Astrocyte of the cerebellum (primary cell): Measurements from ENCODE around the gene SLC13A1.

ENCODE experiments used
- DNase-seq: peaks from one replicate; pipeline ENCODE4 v3.0.0-alpha.2; 2011; ENCODE audit warnings: low read depth
- H3K4me3 ChIP-seq: 2 replicates; pipeline ENCODE4 v1.5.1; 2011; ENCODE audit warnings: mild to moderate bottlenecking, low read depth, low read length, moderate library complexity
- in situ Hi-C: cut with HindIII; loops from 2 replicates; pipeline ENCODE4 v1.10.0; 2017; ENCODE audit warnings: low sequenced_read_pairs
- TF ChIP-seq, protein P1 (sequence below): IDR thresholded peaks from 2 replicates; pipeline ENCODE4 v1.5.1; 2012; ENCODE audit warnings: low read length, low read depth, moderate library complexity, mild to moderate bottlenecking; ENCODE audit errors: missing control alignments

The SLC13A1 gene

DNA sequence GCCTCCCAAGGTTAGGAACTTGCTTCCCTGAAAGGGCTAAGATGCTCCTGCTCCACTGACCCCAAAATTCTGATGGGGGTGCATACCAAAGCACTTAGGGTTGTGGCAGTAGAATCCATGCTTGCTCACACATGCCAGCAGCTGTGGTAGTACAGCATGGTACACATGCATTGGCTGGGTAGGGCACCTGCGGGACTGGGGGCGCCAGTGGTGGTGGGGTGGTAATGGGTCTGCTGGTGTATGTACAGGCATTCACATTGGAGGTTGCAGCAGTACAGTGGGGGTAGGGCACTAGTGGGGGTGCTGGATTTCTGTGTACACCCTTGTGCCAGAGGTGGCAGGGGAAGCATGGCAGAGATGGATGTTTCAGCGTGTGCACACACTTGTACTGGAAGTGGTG, 132.0 kb downstream of the SLC13A1 start:
- TF ChIP-seq, protein P1, sequence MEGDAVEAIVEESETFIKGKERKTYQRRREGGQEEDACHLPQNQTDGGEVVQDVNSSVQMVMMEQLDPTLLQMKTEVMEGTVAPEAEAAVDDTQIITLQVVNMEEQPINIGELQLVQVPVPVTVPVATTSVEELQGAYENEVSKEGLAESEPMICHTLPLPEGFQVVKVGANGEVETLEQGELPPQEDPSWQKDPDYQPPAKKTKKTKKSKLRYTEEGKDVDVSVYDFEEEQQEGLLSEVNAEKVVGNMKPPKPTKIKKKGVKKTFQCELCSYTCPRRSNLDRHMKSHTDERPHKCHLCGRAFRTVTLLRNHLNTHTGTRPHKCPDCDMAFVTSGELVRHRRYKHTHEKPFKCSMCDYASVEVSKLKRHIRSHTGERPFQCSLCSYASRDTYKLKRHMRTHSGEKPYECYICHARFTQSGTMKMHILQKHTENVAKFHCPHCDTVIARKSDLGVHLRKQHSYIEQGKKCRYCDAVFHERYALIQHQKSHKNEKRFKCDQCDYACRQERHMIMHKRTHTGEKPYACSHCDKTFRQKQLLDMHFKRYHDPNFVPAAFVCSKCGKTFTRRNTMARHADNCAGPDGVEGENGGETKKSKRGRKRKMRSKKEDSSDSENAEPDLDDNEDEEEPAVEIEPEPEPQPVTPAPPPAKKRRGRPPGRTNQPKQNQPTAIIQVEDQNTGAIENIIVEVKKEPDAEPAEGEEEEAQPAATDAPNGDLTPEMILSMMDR, result no peak
- no peak overlapping the region for H3K4me3 ChIP-seq
- DNase-seq, result no peak
- in situ Hi-C loops, result no loop called here
